22Rv1 (cell line): Measurements from ENCODE around the gene PCBP2.

Experiments used
- CTCF ChIP-seq: fragments of 450-650 bp; IDR thresholded peaks from 2 replicates; pipeline ENCODE4 v1.5.1; 2017; ENCODE audit warnings: mild to moderate bottlenecking
- ZFX ChIP-seq: fragments of 450-650 bp; IDR thresholded peaks from 2 replicates; pipeline ENCODE4 v1.6.1; 2017; ENCODE audit warnings: antibody characterized with exemption, borderline replicate concordance

GRCh38 chr12:53497461-53497860 is 45.6 kb downstream of the PCBP2 start:
- TF ChIP-seq ZFX (no peak), CTCF (no peak)
